LNCAP (cell line): ENCODE data around the gene IFNA1.

Experiments used
- CTCF ChIP-seq: fragments of 450-650 bp; IDR thresholded peaks from 2 replicates; pipeline ENCODE4 v1.5.1; 2017; ENCODE audit warnings: mild to moderate bottlenecking

Gene IFNA1

GRCh38 chr9:21455320-21455719 lies 15.1 kb downstream of the IFNA1 start:
- TF ChIP-seq CTCF, result peak; percentile 64

- TF ChIP-seq CTCF, result no peak
Measured at GRCh38 chr9:21461377-21461776, 21.1 kb downstream of the IFNA1 start.

GRCh38 chr9:21465138-21465537 lies 24.9 kb downstream of the IFNA1 start:
- TF ChIP-seq CTCF, result no peak

- peak; percentile 80 for TF ChIP-seq CTCF
Measured at GRCh38 chr9:21465859-21466518, 25.8 kb downstream of the IFNA1 start.

GRCh38 chr9:21470126-21470525 lies 29.9 kb downstream of the IFNA1 start:
- no peak for TF ChIP-seq CTCF

GRCh38 chr9:21473236-21473635 lies 33.0 kb downstream of the IFNA1 start:
- no peak for TF ChIP-seq CTCF

- TF ChIP-seq CTCF, result no peak
Measured at GRCh38 chr9:21477466-21477865, 37.2 kb downstream of the IFNA1 start.
